Fibroblast of skin of right biceps (primary cell): Measurements from ENCODE around the gene FOCAD.

Source experiments
- DNase-seq: peaks from one replicate; pipeline ENCODE4 v3.0.0-alpha.2; 2013

Gene FOCAD

GRCh38 chr9:20732118-20732517 is 48.1 kb downstream of the FOCAD start:
- peak; percentile 65 for DNase-seq

- DNase-seq, result no peak
These were observed 50.2 kb downstream of the FOCAD start for GRCh38 chr9:20734275-20734674.

- DNase-seq, result no peak
These were observed 56.2 kb downstream of the FOCAD start for GRCh38 chr9:20740304-20740703.

GRCh38 chr9:20740929-20741582 is 57.0 kb downstream of the FOCAD start:
- no peak for DNase-seq

GRCh38 chr9:20742833-20743232 is 58.8 kb downstream of the FOCAD start:
- no peak for DNase-seq

GRCh38 chr9:20744036-20744630 is 60.1 kb downstream of the FOCAD start:
- DNase-seq, result no peak

- no peak for DNase-seq
These were observed 62.9 kb downstream of the FOCAD start for GRCh38 chr9:20746967-20747366.

GRCh38 chr9:20749496-20750198 is 65.6 kb downstream of the FOCAD start:
- DNase-seq, result no peak

- DNase-seq, result peak; percentile 32
These were observed 69.7 kb downstream of the FOCAD start for GRCh38 chr9:20753761-20754160.

- peak; percentile 42 for DNase-seq
These were observed 70.5 kb downstream of the FOCAD start for GRCh38 chr9:20754556-20754955.

- DNase-seq, result no peak
These were observed 76.3 kb downstream of the FOCAD start for GRCh38 chr9:20760246-20760891.

GRCh38 chr9:20770947-20771346 is 86.9 kb downstream of the FOCAD start:
- no peak for DNase-seq

- DNase-seq, result no peak
These were observed 87.7 kb downstream of the FOCAD start for GRCh38 chr9:20771729-20772128.

GRCh38 chr9:20775683-20776082 is 91.6 kb downstream of the FOCAD start:
- DNase-seq, result no peak

- no peak for DNase-seq
These were observed 97.0 kb downstream of the FOCAD start for GRCh38 chr9:20781092-20781491.

- DNase-seq, result no peak
These were observed 98.2 kb downstream of the FOCAD start for GRCh38 chr9:20782289-20782688.

- DNase-seq, result no peak
These were observed 99.3 kb downstream of the FOCAD start for GRCh38 chr9:20783057-20784038.

- no peak for DNase-seq
These were observed 100.1 kb downstream of the FOCAD start for GRCh38 chr9:20784196-20784595.

GRCh38 chr9:20786807-20787206 is 102.7 kb downstream of the FOCAD start:
- no peak for DNase-seq

- DNase-seq, result peak; percentile 10
These were observed 104.7 kb downstream of the FOCAD start for GRCh38 chr9:20788526-20789451.

GRCh38 chr9:20790721-20791120 is 106.7 kb downstream of the FOCAD start:
- DNase-seq, result no peak
